DOHH2 (cell line): Measurements from ENCODE around the gene RPTOR.

Experiments used
- H3F3A ChIP-seq: fragments of 200-600 bp; sonication (generic), shearing (Covaris generic); 2 replicates; pipeline ENCODE4 v1.6.0; 2016; ENCODE audit warnings: antibody characterized with exemption, mild to moderate bottlenecking; ENCODE audit not compliant: control insufficient read depth, insufficient read depth
- H3K27ac ChIP-seq: fragments of 200-600 bp; sonication (generic); 2 replicates; pipeline ENCODE4 v1.5.1; 2014; ENCODE audit warnings: low read depth, mild to moderate bottlenecking, low read length, moderate library complexity
- H3K27me3 ChIP-seq: fragments of 200-600 bp; sonication (generic); 2 replicates; pipeline ENCODE4 v1.6.1; 2014; ENCODE audit warnings: mild to moderate bottlenecking, low read length, mixed read lengths; ENCODE audit not compliant: control insufficient read depth
- H3K36me3 ChIP-seq: fragments of 200-600 bp; sonication (generic); 2 replicates; pipeline ENCODE4 v1.6.1; 2014; ENCODE audit warnings: mild to moderate bottlenecking, low read length, moderate library complexity, mixed read lengths; ENCODE audit not compliant: control insufficient read depth
- H3K4me1 ChIP-seq: fragments of 200-600 bp; sonication (generic); 2 replicates; pipeline ENCODE4 v1.6.1; 2014; ENCODE audit warnings: mild to moderate bottlenecking, low read length, mixed read lengths; ENCODE audit not compliant: control insufficient read depth
- H3K4me2 ChIP-seq: fragments of 200-600 bp; sonication (generic); 2 replicates; pipeline ENCODE4 v1.6.0; 2014; ENCODE audit warnings: mild to moderate bottlenecking, low read length, moderate library complexity
- H3K4me3 ChIP-seq: fragments of 200-600 bp; sonication (generic); 2 replicates; pipeline ENCODE4 v1.5.1; 2014; ENCODE audit warnings: mild to moderate bottlenecking, low read length, mixed read lengths
- H3K79me2 ChIP-seq: fragments of 200-600 bp; sonication (generic); 2 replicates; pipeline ENCODE4 v1.6.1; 2014; ENCODE audit warnings: mild to moderate bottlenecking, low read length, mixed read lengths; ENCODE audit not compliant: control insufficient read depth
- H3K9me2 ChIP-seq: fragments of 200-600 bp; sonication (generic); replicated peaks from 2 replicates; pipeline ENCODE4 v1.6.1; 2014; ENCODE audit warnings: mild to moderate bottlenecking, low read length, mixed read lengths; ENCODE audit not compliant: control insufficient read depth
- H3K9me3 ChIP-seq: fragments of 200-600 bp; sonication (generic); 2 replicates; pipeline ENCODE4 v1.6.1; 2014; ENCODE audit warnings: antibody characterized with exemption, low read length, mixed read lengths; ENCODE audit not compliant: control insufficient read depth, insufficient read depth
- H4K20me1 ChIP-seq: fragments of 200-600 bp; sonication (generic); 2 replicates; pipeline ENCODE4 v1.6.0; 2014; ENCODE audit warnings: low read depth, mild to moderate bottlenecking, antibody characterized with exemption, low read length, moderate library complexity; ENCODE audit not compliant: control insufficient read depth, insufficient read depth
- EZH2phosphoT487 ChIP-seq: fragments of 200-600 bp; sonication (generic); IDR thresholded peaks from 2 replicates; pipeline ENCODE4 v1.6.1; 2017; ENCODE audit warnings: borderline replicate concordance, mild to moderate bottlenecking, antibody characterized with exemption, low read length, moderate library complexity, mixed read lengths
- TF ChIP-seq, protein P1 (sequence below): fragments of 200-600 bp; sonication (generic); IDR thresholded peaks from one replicate; pipeline ENCODE4 v1.5.1; 2014; ENCODE audit warnings: antibody characterized with exemption, mild to moderate bottlenecking, low read depth, low read length; ENCODE audit not compliant: poor library complexity, severe bottlenecking

RPTOR gene

DNA sequence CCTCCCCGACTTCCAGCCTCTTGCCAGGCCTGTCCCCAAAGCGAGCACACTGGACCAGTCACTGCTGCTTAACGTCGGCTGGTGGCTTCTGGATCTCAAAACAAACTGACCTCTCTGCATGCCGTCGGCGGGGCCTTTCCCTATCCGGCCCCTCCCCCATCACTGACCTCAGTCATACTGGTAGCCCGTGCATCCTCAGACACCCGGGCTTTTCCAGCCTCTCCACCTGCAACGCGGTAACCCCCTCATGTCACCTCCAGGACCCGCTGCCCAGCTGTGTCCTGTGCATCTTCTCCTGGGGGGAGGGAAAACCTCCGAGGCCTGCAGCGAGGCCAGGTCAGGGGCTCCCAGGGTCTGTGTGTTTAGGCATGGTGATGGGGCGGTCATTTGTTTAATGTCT is 308.4 kb downstream of the RPTOR start:
- H3K27ac ChIP-seq: no peak overlapping the region
- H4K20me1 ChIP-seq: no peaks in the 10 kb centered on the region
- H3F3A ChIP-seq: no peaks in the 10 kb centered on the region
- H3K9me3 ChIP-seq: no peaks in the 10 kb centered on the region
- no peaks in the 10 kb centered on the region for H3K27me3 ChIP-seq
- H3K79me2 ChIP-seq: no peaks in the 10 kb centered on the region
- H3K4me3 ChIP-seq: no peak overlapping the region
- TF ChIP-seq, protein P1, sequence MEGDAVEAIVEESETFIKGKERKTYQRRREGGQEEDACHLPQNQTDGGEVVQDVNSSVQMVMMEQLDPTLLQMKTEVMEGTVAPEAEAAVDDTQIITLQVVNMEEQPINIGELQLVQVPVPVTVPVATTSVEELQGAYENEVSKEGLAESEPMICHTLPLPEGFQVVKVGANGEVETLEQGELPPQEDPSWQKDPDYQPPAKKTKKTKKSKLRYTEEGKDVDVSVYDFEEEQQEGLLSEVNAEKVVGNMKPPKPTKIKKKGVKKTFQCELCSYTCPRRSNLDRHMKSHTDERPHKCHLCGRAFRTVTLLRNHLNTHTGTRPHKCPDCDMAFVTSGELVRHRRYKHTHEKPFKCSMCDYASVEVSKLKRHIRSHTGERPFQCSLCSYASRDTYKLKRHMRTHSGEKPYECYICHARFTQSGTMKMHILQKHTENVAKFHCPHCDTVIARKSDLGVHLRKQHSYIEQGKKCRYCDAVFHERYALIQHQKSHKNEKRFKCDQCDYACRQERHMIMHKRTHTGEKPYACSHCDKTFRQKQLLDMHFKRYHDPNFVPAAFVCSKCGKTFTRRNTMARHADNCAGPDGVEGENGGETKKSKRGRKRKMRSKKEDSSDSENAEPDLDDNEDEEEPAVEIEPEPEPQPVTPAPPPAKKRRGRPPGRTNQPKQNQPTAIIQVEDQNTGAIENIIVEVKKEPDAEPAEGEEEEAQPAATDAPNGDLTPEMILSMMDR: no peak
- TF ChIP-seq EZH2phosphoT487: no peak
- no peaks in the 10 kb centered on the region for H3K9me2 ChIP-seq
- peaks cover 4% of the 10 kb centered on the region; the same call in 1 of the 2 replicates for H3K36me3 ChIP-seq
- no peak overlapping the region for H3K4me2 ChIP-seq
- H3K4me1 ChIP-seq: no peaks in the 10 kb centered on the region

DNA sequence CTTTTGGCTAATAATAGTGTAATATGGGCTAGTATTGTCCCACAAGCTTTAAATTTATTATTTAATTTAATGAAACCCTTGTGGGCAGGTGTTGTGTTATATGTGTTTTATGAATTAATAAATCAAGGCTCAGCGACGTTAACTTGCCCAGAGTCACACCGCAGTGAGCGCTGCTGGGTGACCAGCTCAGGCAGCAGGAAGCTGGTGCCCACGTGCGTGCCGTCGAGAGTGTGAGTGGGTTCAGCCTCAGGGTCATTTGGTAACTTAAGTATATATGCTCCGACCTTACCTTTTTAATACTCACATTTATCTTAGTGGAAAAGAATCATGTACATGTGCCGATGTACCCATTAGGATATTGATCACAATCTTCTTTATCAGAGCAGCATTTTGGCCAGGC is 309.6 kb downstream of the RPTOR start:
- Histone ChIP-seq H3K36me3 (peaks cover 4% of the 10 kb centered on the region; the same call in 1 of the 2 replicates), H3K4me2 (no peak overlapping the region), H3K9me2 (no peaks in the 10 kb centered on the region), H3K4me1 (no peaks in the 10 kb centered on the region), H4K20me1 (no peaks in the 10 kb centered on the region), H3K9me3 (no peaks in the 10 kb centered on the region), H3K79me2 (no peaks in the 10 kb centered on the region), H3F3A (no peaks in the 10 kb centered on the region), H3K27me3 (no peaks in the 10 kb centered on the region), H3K27ac (no peak overlapping the region), H3K4me3 (no peak overlapping the region)
- TF ChIP-seq, protein P1: no peak
- TF ChIP-seq EZH2phosphoT487: no peak

DNA sequence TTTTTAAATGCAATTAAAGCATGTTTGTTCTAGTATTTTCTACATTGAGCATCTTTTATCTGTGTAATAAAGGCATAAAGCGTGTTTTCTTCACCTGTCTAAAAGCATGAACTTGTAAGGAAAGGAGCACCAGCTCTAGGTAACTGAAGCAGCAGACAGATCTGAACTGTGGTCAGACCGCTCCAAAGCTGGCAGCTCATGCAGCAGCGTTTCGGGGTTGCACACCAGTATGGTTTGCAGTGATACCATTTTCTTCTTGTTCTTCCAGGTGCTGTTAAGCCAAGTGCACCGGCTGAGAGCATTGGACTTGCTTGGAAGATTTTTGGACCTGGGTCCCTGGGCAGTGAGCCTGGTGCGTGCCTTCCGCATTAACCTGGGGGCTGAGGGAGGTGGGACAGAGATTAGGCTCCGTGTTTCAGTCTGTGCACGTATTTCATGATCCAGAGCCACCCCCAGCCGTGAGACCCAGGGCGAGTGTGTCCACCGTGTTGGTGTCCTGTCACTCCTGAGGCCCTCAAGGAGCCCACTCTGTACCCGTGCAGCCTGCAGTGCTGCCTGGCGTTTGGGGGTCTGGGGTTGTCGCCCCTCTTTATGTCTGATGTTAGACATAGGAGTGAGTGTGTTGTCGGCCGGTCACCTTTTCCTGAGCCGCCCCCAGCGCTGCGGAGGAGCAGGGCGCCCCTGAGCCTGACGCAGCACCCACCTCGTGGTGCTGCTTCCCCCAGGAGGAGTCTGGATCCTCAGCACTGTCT is 310.7 kb downstream of the RPTOR start:
- Histone ChIP-seq H4K20me1 (no peaks in the 10 kb centered on the region), H3K4me2 (no peak overlapping the region), H3F3A (no peaks in the 10 kb centered on the region), H3K27ac (no peak overlapping the region), H3K4me3 (no peak overlapping the region), H3K79me2 (no peaks in the 10 kb centered on the region), H3K27me3 (no peaks in the 10 kb centered on the region), H3K9me3 (no peaks in the 10 kb centered on the region), H3K9me2 (no peaks in the 10 kb centered on the region), H3K36me3 (peaks cover 4% of the 10 kb centered on the region; the same call in 1 of the 2 replicates), H3K4me1 (no peaks in the 10 kb centered on the region)
- TF ChIP-seq, protein P1: no peak
- TF ChIP-seq EZH2phosphoT487: no peak
